HG03103 (cell line): ENCODE measurements around the gene LRRC66.

ENCODE experiments used
- ATAC-seq: cut with Tn5 transposase; IDR thresholded peaks from one replicate; pipeline ENCODE4 v1.9.1; 2021; ENCODE audit warnings: low read depth; ENCODE audit not compliant: unreplicated experiment

Gene LRRC66, protein sequence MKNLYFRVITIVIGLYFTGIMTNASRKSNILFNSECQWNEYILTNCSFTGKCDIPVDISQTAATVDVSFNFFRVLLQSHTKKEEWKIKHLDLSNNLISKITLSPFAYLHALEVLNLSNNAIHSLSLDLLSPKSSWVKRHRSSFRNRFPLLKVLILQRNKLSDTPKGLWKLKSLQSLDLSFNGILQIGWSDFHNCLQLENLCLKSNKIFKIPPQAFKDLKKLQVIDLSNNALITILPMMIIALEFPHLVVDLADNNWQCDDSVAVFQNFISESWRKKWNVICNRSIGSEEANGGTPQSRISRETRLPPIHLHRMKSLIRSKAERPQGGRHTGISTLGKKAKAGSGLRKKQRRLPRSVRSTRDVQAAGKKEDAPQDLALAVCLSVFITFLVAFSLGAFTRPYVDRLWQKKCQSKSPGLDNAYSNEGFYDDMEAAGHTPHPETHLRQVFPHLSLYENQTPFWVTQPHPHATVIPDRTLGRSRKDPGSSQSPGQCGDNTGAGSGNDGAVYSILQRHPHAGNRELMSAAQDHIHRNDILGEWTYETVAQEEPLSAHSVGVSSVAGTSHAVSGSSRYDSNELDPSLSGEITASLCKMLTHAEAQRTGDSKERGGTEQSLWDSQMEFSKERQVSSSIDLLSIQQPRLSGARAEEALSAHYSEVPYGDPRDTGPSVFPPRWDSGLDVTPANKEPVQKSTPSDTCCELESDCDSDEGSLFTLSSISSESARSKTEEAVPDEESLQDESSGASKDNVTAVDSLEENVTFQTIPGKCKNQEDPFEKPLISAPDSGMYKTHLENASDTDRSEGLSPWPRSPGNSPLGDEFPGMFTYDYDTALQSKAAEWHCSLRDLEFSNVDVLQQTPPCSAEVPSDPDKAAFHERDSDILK

DNA sequence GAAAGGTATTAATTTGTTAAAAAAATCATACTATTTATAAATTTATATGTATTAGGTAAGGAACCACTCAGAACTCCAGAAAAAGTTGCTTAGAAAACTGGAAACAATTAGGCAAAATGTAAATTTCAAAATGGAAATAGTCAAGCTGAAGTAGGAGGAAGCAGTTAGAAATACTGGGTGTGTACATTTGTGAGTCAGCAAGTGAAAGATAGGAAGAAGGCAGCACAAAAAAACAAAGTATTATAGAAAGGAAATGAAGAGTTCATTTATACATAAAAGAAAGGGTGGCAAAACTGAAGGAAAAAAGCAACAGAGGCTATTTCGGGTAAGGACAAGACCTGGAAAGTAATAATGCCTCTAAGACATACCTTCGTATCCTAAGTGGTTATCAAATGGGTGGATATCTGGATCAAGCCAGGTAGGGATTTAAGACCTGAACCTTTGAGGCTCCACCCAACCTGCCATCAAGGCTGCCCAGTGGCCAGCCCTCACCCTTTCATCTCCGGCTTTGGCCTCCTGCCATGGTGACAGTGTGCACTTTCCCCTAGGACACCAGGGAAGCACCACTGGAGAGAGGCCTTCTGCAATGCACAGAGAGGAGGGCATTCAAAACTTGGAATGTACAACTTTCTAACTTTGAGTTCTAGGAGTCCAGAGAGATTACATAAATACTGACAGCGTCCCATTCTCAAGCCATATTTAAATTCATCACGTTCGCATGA, at the start of gene LRRC66:
Gene LRRC66, minus strand, starts transcription at position 428 of the 722 bp plus-strand sequence. CDS start 2,750 bp downstream, outside the sequence.
- ATAC-seq: no peak

DNA sequence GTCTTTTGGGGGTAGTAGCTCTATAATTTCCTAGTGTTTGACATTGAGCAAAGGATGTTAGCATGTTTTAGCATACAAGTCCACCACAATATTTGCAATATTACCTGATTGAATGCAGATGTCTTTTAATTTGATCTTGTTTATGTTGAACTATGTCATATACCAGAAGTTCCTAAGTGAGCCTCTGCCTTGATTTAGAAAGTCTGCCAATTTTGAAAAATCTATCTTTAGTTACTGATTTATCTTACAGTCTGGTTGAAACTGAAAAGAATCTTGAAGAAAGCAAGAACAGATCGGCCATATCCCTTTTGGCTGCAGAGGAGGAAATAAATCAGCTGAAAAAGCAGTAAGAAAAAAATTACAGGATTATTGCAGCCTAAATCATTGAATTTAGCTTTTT, 49.4 kb upstream of the LRRC66 start:
- ATAC-seq: no peak

DNA sequence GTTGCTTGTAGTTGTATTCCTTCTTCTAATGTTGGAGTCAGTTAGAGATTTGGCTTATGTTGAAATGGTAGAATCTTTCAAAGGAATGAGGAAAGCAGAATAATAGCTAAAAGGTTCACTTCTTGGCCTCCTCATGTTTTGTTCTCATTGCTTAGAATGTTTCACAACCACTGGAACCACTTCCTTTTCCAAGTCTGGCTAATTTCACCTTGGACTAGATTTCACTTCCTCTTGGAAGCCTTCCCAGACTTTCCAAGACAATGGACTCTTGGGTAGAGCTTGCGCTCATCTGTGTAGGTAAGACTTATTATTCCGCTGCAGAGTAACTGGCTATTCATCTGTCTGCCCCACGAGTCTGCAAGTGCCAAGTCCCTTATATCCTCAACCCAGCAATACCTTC, 39.2 kb upstream of the LRRC66 start:
- ATAC-seq: no peak

DNA sequence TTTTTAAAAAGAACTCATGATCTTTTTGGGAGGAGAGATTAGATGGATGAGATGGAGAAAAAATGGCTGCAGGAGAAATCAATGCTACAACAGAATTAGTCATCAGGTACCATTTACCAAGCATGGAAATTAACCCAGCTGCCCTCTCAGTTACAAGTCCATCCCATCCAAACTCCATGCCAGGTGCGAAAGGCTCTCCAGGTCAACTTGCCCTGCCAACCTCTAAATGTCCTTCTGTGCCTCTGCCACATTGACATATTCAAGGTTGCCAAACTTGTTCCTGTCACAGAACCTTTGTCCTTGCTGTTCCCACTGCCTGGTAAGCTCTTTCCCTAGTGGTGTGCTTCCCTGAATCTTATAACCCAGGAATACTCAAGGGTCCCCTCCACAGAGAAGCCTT, 38.1 kb upstream of the LRRC66 start:
- ATAC-seq: no peak

DNA sequence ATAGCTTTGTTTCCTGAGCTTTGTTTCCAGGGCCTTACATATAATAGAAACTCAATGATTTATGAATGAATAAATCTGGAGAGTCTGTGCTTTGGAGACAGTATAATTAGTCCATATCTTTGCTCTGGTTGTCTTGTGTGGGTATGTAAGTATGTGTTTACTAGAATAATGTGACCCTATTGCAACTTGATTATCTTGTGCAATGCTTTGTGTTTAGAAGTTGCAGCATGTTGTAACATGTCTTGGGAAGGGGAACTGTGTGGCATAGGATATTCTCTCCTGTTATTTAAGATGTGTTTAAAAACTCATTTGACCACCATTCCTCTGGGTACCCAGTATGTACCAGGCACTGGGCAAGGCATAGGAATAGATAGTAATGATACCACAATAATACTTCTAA, 37.0 kb upstream of the LRRC66 start:
- no peak for ATAC-seq

DNA sequence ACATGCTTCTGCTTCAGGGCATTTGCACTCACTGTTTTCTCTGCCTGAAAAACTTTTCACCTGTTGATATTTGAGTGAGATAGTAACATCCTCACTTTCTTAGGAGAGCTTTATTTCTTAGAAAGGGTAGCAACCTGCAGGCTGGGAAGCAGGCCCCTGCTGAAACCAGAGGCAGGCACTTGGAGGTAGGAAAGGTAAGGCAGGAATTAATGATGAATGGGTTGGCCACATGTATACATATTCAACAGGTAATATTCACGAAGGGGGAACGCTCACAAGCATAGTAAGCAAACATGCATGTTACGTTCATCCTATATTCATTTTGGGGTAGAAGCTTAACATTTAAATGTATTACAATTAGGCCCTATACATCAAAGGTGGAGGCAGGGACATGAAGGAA, 34.1 kb upstream of the LRRC66 start:
- no peak for ATAC-seq

DNA sequence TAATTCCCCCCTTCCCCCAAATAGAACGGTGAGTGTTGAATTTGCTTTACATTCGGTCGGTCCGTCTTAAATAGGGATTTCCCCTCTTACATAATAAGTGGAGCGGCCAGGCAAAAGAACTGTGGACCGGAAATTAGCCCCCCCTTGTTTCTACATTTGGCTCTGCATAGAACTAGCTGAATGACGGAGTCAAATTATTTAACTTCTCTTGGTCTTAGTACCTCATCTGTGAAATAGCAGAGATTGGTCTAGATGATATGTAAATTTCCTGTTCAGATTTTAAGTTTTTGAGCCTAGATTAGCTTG, 32.3 kb upstream of the LRRC66 start:
- peak; percentile 56 for ATAC-seq

DNA sequence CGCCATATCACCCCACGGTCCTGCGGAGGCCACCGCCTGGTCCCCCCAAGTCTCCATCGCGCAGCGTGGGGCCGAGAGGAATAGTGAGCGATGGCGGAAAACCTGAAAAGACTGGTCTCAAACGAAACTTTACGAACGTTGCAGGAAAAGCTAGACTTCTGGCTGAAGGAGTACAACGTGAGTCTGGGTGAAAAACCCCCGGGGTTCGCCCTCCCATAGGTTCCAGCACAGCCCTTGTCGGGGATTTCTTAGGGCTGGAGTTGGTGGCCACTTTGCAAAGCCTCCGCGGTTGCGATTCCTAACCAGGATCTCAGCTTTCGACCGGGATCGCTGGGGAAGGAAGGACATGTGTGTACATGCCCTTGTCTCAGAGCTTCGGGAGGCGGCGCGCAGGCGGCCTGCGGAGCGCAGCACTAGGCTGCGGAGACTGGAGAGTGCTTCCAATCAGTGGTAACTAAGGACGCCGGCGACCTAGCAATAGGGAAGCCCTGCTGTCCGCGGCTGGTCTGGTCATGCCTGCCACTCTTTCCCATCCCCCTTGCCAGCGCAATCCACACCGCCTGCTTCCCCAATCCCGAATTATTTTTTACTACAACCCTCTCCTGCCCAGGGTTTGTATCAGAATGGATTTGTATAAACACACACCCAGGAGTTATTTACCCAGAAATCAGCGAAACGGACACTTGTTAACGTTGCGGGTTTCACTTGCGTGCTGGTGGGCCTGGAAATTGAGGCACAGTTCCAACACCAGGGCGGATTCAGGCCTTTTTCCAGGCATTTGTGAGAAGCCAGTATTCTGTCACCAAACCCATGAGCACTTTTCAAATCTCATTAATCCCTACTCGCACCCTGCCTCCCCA, 31.7 kb upstream of the LRRC66 start:
- peak; percentile 56 for ATAC-seq

DNA sequence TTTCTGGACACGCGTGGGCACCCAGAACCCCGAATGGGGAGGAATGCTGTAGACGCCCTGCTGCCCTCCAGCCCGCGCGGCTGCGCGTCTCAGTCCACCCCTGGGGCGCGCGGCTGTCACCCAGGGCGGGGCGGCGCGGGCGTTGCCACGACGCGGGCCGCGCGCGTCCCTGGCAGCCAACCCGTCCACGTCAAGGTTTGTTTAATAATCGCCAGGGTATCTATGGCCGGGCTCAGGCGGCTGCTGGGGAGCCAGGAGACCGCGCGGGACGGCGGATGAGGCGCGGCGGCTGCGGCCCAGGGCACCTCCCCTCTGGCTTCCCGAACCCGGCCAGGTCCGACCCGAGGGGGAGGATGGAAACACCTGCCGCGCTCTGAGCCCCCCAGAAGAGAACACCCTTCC, 31.1 kb upstream of the LRRC66 start, which contains the start of gene SPATA18:
Gene SPATA18, plus strand, starts transcription at position 92 of the 402 bp plus-strand sequence. CDS start 401 bp downstream, outside the sequence.
- ATAC-seq: peak; percentile 44

DNA sequence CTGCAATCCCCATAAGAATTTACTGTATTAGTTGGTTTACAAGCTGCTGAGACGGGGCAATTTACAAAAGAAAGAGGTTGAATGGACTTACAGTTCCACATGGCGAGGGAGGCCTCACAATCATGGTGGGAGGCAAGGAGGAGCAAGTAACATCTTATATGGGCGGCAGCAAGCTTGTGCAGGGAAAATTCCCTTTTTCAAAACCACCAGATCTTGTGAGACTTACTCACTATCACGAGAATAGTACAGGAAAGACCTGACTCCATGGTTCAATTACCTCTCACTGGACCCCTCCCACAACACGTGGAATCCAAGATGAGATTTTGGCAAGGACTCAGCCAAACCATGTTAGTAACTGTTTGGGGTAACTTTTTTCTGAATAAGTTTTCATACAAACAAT, 29.1 kb upstream of the LRRC66 start:
- no peak for ATAC-seq

DNA sequence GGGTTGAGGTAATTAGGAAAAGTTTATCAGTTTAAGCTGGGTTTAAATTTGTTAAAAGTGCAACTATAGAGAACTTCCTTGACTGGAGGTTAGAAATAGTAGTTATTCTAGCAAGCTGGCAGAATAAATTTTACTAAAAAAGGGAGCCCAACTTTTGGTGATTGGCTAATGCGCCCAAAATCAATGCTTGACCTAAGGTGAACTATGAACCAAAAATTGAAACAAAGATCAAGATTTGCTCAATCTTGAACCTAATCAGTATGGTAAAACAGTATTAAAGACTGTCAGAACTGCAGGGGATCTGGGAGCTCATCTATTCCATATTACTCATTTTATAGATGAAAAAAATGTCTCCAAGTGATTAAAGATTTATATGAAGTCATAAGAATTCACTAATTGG, 24.9 kb upstream of the LRRC66 start:
- no peak for ATAC-seq

DNA sequence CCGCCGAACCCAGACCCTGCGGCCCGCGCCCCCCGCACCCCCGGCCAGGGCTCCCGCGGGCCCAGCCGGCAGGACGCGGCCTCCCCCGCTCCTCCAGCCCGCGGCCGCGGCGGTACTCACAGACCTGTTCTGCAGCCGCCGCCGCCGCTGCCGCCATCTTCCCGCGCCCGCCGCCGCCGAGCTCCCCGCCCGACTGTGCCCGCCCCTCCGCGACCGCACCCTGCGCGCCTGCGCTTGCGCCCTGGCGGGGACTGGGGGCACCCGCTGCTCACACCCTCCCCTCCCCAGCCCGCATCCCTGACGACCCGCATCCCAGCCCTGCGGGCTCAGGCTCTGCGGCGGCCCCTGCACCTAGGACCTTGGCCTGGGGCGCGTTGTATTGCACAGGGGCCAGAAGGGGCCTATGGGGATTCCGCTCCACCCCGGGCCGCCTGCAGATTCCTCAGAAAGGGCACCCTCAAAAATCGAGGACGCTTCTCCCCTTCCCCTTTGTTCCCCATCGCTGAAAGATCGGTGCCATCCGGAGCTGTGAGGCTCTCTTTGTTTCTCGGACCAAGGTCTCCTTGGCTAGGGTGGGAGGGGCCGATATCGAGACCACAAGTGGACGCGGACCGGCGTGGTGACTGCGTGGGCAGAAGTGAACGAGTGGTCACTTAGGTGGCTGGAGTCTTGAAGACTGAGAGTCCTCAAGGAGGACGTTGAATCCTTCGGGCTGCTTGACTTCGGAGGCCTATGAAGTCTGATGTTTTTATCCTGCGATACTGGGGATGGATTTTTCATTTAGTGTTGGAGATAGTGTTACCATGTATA, 18.1 kb upstream of the LRRC66 start, which contains the start of gene SGCB:
Gene SGCB, minus strand, starts transcription at position 197 of the 810 bp plus-strand sequence. Its CDS starts 40 bp downstream, at position 157.
- ATAC-seq: peak; percentile 90

DNA sequence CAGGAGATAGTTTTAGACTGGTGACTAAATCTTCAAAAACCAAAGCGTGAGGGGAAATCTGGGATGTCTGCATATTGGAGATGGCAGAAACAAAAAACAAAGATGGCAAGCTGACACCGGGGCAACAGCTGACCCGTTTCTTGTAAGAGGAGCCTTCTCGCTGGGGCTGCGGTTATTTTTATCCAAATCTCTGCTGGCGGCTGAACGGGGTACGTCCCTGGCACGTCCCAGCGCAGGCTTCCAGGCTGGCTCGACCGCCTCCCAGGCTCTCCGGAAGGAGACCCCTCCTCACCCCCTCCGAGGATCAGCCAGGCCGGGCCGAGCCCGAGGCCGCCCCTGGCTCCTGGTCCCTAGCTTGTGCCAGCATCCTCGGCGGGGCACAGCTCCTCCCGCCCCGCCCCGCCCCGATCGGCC, 17.5 kb upstream of the LRRC66 start:
- peak; percentile 42 for ATAC-seq

DNA sequence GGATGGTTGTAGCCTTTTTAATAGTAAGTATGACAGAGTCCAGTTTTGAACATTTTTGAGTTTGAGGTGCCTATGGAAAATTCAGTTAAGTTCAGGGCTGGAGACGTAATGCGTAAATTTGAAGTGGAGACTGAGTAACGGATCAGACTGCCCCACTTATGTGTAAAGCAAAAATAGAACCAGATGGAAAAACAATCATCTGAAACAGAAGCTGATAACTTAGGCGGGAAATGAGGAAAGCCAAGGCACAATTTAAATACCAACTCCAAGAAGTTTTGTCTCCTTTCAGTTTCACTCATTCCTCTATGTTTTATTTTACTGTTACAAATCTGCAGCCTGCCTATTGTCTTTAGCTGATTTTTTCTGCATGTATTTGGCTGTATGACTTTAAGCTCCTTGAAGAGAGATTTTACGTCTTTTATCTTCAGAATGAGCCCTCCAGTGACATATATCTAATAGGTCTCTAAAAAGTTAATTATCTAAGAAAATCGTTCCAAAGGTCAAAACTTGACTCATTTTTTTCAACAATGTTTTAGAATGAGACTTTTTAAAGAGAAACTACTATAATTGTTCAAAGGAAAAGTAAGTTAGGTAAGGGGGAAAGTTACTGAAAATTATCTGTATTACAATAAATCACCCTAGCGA, 16.8 kb upstream of the LRRC66 start:
- no peak for ATAC-seq

DNA sequence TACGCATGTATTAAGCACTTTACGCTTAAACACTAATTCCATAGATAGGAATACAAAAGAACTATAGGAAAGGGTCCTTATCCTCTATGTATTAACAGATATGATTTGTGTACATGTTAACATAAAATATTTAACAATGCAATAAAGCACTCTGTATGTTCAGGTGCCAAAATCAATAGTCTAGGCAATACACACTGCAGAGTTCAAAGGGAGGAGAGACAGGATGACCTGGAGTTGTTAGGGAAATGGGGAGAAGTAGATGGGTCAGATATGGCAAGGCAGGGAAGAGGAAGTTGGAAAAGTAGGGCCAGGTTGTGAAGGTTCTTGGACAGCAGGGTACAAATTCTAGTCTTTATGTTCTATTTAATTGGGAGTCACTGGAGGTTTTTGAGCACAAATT, 15.0 kb upstream of the LRRC66 start:
- no peak for ATAC-seq

DNA sequence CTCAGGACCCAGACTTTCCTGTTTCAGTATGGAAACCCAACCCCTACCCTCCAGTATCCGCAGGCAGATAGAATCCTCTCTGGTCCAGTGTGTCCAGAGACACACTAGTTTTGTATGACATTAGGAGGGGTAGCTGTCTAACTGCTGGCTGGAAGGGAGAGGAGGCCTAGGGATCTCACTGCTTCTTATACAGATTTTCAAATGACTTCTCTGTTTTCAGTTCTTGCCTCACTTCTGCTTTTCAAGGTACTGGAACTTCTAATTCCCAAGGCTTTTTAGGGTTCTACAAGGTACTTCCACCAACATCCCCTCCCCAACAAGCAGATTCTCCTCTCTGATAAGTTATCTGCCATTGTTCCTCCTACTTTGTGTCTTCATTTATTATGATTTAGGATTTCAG, 11.8 kb upstream of the LRRC66 start:
- no peak for ATAC-seq

DNA sequence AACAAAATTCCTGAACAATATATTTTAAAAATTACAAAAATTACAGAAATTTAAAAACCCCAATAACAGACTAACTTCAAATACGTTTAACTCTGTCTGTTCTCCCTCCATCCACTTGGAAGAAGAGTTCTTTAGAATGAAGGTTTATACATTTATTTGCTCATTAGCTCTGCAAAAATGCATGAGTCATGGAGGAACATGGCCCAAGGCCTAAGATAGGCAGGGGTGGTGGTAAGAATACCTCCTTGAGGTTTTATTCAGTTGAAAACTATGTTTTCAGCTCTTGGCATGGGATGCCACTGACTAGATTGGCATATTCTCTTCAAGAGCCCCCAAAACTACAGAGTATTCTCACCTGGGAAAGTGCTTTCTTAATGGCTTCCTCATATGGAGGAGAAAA, 8.8 kb upstream of the LRRC66 start:
- ATAC-seq: no peak

DNA sequence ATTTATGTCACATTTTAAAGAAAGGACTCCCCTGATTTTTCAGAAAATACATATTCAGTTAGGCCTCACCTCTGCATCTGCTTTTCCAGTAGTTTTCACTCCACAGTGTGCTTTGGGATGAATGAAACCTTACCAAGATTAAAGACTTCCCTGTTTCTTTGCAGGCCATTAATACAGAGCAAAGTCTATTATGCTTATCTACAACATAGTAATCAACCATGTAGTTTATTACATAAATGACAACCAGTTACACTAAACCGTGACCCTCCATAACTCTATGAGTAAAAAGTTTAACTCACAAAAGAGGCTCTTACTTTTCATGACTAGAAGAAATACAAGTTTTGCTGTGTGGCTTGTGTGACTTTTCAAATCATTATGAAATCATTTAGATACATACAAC, 2.3 kb downstream of the LRRC66 start:
- no peak for ATAC-seq

DNA sequence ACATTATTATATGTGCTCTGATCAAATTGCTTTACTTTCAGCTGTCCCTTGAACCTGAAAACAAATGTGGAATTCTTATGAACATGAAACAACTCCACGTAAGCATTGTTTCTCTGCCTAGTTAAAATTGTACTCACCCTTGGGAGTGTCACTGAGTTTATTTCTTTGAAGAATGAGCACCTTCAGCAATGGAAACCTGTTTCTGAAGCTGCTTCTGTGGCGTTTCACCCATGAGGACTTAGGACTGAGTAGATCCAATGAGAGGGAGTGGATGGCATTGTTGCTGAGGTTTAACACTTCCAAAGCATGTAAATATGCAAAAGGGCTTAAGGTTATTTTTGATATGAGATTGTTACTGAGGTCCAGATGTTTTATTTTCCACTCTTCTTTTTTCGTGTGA, 3.2 kb downstream of the LRRC66 start:
- ATAC-seq: no peak
